ENCODE data around the gene CMSS1.

DNA sequence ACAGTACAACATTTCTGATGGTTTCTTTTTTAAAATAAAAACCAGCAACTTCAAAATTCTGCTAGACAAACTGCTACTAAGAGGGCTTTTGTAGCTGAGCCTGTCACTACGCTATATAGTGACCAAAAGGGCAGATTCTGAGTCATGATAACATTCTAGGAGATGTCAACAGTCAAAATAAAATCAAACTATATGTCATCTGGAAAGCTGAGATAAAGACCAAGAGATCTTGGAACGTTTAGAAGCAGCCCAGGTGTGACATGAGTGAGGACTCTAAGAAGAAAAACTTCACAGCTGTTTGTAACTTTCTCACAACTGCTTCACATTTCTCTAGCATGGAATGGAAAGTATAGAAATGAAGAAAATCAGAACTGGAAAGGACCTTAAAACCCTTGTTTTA is 212.0 kb downstream of the CMSS1 start:
- TF ChIP-seq, protein P1, sequence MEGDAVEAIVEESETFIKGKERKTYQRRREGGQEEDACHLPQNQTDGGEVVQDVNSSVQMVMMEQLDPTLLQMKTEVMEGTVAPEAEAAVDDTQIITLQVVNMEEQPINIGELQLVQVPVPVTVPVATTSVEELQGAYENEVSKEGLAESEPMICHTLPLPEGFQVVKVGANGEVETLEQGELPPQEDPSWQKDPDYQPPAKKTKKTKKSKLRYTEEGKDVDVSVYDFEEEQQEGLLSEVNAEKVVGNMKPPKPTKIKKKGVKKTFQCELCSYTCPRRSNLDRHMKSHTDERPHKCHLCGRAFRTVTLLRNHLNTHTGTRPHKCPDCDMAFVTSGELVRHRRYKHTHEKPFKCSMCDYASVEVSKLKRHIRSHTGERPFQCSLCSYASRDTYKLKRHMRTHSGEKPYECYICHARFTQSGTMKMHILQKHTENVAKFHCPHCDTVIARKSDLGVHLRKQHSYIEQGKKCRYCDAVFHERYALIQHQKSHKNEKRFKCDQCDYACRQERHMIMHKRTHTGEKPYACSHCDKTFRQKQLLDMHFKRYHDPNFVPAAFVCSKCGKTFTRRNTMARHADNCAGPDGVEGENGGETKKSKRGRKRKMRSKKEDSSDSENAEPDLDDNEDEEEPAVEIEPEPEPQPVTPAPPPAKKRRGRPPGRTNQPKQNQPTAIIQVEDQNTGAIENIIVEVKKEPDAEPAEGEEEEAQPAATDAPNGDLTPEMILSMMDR (IDR thresholded peaks at IDR 0.05; ENCODE audit: low read depth, low read length, missing input control): no peak
- TF ChIP-seq YY1 (IDR thresholded peaks at IDR 0.05): no peak
